H1 (cell line): ENCODE measurements around the gene EXOC3L1.

Experiments
- CHD2 ChIP-seq: IDR thresholded peaks from 2 replicates; pipeline ENCODE4 v1.6.1; 2012; ENCODE audit warnings: low read length, improper control_type of control experiment
- CREB1 ChIP-seq: IDR thresholded peaks from 2 replicates; pipeline ENCODE4 v1.6.1; 2012; ENCODE audit warnings: inconsistent platforms
- CTCF ChIP-seq, 3 experiments: IDR thresholded peaks; 1 replicate in 2 of 3; 2 replicates in 1 of 3; pipeline versions ENCODE4 v1.5.1 to v1.6.1; 2011; ENCODE audit warnings: low read length in 3 of 3, mild to moderate bottlenecking in 3 of 3, inconsistent platforms in 2 of 3, low read depth in 1 of 3, moderate library complexity in 1 of 3; ENCODE audit not compliant: insufficient read depth in 1 of 3; ENCODE audit errors: control extremely low read depth in 1 of 3
- GABPA ChIP-seq: IDR thresholded peaks from 2 replicates; pipeline ENCODE4 v1.6.1; 2011; ENCODE audit warnings: mild to moderate bottlenecking, low read length, moderate library complexity, borderline replicate concordance; ENCODE audit not compliant: insufficient read depth
- POLR2A ChIP-seq, 2 experiments: IDR thresholded peaks; 1 replicate in 1 of 2; 2 replicates in 1 of 2; pipeline ENCODE4 v1.6.1; 2011; ENCODE audit warnings: low read depth in 2 of 2, low read length in 2 of 2, mild to moderate bottlenecking in 2 of 2; ENCODE audit errors: control extremely low read depth in 1 of 2
- POU5F1 ChIP-seq: IDR thresholded peaks from 2 replicates; pipeline ENCODE4 v1.6.1; 2011; ENCODE audit warnings: low read depth, mild to moderate bottlenecking, low read length, moderate library complexity

DNA sequence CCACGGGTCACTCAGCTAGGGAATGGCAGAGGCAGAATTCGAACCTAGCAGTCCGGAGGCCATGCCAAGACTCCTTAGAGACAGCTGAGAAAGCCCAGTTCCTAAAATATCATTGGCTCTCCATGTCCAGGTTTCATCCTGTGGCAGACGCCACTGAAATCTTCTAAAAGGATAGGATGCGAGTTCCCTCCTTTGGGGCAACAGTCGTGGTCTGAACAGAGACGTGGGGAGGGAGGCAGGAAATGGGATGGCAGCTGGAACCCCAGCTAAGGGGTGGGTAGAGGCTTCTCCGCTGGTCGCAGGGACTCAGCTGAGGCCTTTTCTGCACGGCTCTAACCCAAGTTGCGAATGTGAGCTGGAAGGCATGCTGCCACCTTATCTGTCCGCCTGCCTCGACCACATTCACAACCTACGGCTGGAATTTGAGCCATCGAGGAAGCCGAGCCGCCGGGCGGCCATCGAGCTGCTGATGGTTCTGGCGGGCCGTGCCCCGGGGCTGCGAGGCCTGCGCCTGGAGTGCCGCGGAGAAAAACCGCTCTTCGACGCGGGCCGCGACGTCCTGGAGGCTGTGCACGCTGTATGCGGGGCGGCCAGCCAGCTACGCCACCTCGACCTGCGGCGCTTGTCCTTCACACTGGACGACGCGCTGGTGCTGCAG, 27.3 kb downstream of the EXOC3L1 start:
- TF ChIP-seq POLR2A (IDR thresholded peaks at IDR 0.05; ENCODE audit: control extremely low read depth in 1 of 2, low read depth in 2 of 2, low read length in 2 of 2) (no peak), CTCF (IDR thresholded peaks at IDR 0.05; ENCODE audit: control extremely low read depth in 1 of 3, insufficient read depth in 1 of 3, low read depth in 1 of 3, low read length in 3 of 3) (no peak), POU5F1 (no peak), CREB1 (no peak), CHD2 (no peak), GABPA (no peak)
